Measurements from ENCODE around the gene CLDN5.

Gene CLDN5

GRCh38 chr22:19555651-19556050 is 31.4 kb upstream of the CLDN5 start:
- TF ChIP-seq EZH2 (IDR thresholded peaks at IDR 0.05; ENCODE audit: borderline replicate concordance, low read depth, low read length, severe bottlenecking) (no peak), CTCF (IDR thresholded peaks at IDR 0.05; ENCODE audit: borderline replicate concordance, extremely low read depth, low read length, poor library complexity, severe bottlenecking) (no peak)
- H3K9me3 ChIP-seq (ENCODE audit: insufficient read depth, low read length, severe bottlenecking) = no peaks in the 10 kb centered on the region

GRCh38 chr22:19554834-19555404 is 30.7 kb upstream of the CLDN5 start:
- Histone ChIP-seq H2AFZ (ENCODE audit: low read depth, low read length) (no peak overlapping the region), H3K27me3 (ENCODE audit: insufficient read depth, low read length, poor library complexity) (no peaks in the 10 kb centered on the region), H3K9me3 (ENCODE audit: insufficient read depth, low read length, severe bottlenecking) (no peaks in the 10 kb centered on the region), H3K27ac (ENCODE audit: low read length) (no peak overlapping the region), H4K20me1 (ENCODE audit: insufficient read depth, low read length) (no peaks in the 10 kb centered on the region), H3K4me3 (ENCODE audit: low read depth in 1 of 2, low read length in 2 of 2) (no peak overlapping the region), H3K4me2 (ENCODE audit: insufficient read depth, low read length) (no peak overlapping the region), H3K9ac (ENCODE audit: low read depth, low read length) (no peak overlapping the region), H3K36me3 (ENCODE audit: insufficient read depth, low read length) (no peaks in the 10 kb centered on the region), H3K4me1 (ENCODE audit: insufficient read depth, low read length) (no peaks in the 10 kb centered on the region), H3K79me2 (ENCODE audit: insufficient read depth, low read length) (no peaks in the 10 kb centered on the region)
- TF ChIP-seq EZH2 (IDR thresholded peaks at IDR 0.05; ENCODE audit: borderline replicate concordance, low read depth, low read length, severe bottlenecking) (no peak), CTCF (IDR thresholded peaks at IDR 0.05; ENCODE audit: borderline replicate concordance, extremely low read depth, low read length, poor library complexity, severe bottlenecking) (no peak)
- no peak for ATAC-seq (ENCODE audit: insufficient read depth, low read depth)
- no peak for DNase-seq

More at GRCh38 chr22:19555651-19556050, 31.4 kb upstream of the CLDN5 start:
- no peak overlapping the region for H2AFZ ChIP-seq (ENCODE audit: low read depth, low read length)
- no peak overlapping the region for H3K4me2 ChIP-seq (ENCODE audit: insufficient read depth, low read length)
- H3K27me3 ChIP-seq (ENCODE audit: insufficient read depth, low read length, poor library complexity) = no peaks in the 10 kb centered on the region
- no peak for DNase-seq
- no peak overlapping the region for H3K4me3 ChIP-seq (ENCODE audit: low read depth in 1 of 2, low read length in 2 of 2)
- no peaks in the 10 kb centered on the region for H3K79me2 ChIP-seq (ENCODE audit: insufficient read depth, low read length)
- H3K4me1 ChIP-seq (ENCODE audit: insufficient read depth, low read length) = no peaks in the 10 kb centered on the region
- H4K20me1 ChIP-seq (ENCODE audit: insufficient read depth, low read length) = no peaks in the 10 kb centered on the region
- H3K27ac ChIP-seq (ENCODE audit: low read length) = no peak overlapping the region
- no peak for ATAC-seq (ENCODE audit: insufficient read depth, low read depth)
- H3K36me3 ChIP-seq (ENCODE audit: insufficient read depth, low read length) = no peaks in the 10 kb centered on the region
- H3K9ac ChIP-seq (ENCODE audit: low read depth, low read length) = no peak overlapping the region

- DNase-seq = no peak
- no peaks in the 10 kb centered on the region for H4K20me1 ChIP-seq (ENCODE audit: insufficient read depth, low read length)
- TF ChIP-seq EZH2 (IDR thresholded peaks at IDR 0.05; ENCODE audit: borderline replicate concordance, low read depth, low read length, severe bottlenecking) = no peak
- no peak for TF ChIP-seq CTCF (IDR thresholded peaks at IDR 0.05; ENCODE audit: borderline replicate concordance, extremely low read depth, low read length, poor library complexity, severe bottlenecking)
- H3K36me3 ChIP-seq (ENCODE audit: insufficient read depth, low read length) = no peaks in the 10 kb centered on the region
- no peak overlapping the region for H2AFZ ChIP-seq (ENCODE audit: low read depth, low read length)
- H3K9me3 ChIP-seq (ENCODE audit: insufficient read depth, low read length, severe bottlenecking) = no peaks in the 10 kb centered on the region
- no peak for ATAC-seq (ENCODE audit: insufficient read depth, low read depth)
- no peak overlapping the region for H3K4me2 ChIP-seq (ENCODE audit: insufficient read depth, low read length)
- H3K79me2 ChIP-seq (ENCODE audit: insufficient read depth, low read length) = no peaks in the 10 kb centered on the region
- H3K4me3 ChIP-seq (ENCODE audit: low read depth in 1 of 2, low read length in 2 of 2) = no peak overlapping the region
- no peak overlapping the region for H3K9ac ChIP-seq (ENCODE audit: low read depth, low read length)
- H3K27ac ChIP-seq (ENCODE audit: low read length) = no peak overlapping the region
- H3K27me3 ChIP-seq (ENCODE audit: insufficient read depth, low read length, poor library complexity) = no peaks in the 10 kb centered on the region
- no peaks in the 10 kb centered on the region for H3K4me1 ChIP-seq (ENCODE audit: insufficient read depth, low read length)
Observed at GRCh38 chr22:19553201-19553600, 29.0 kb upstream of the CLDN5 start.

All from DND-41 (cell line).